ENCODE results near the gene NGB.
A peak's percentile ranks its signal among the peaks of the same experiment; 100 is the strongest.
"Not testable (repeated sequence)": the region's sequence is repeated elsewhere in the genome, so short reads cannot be mapped to it uniquely, and the experiment has no call there.

The NGB gene

DNA sequence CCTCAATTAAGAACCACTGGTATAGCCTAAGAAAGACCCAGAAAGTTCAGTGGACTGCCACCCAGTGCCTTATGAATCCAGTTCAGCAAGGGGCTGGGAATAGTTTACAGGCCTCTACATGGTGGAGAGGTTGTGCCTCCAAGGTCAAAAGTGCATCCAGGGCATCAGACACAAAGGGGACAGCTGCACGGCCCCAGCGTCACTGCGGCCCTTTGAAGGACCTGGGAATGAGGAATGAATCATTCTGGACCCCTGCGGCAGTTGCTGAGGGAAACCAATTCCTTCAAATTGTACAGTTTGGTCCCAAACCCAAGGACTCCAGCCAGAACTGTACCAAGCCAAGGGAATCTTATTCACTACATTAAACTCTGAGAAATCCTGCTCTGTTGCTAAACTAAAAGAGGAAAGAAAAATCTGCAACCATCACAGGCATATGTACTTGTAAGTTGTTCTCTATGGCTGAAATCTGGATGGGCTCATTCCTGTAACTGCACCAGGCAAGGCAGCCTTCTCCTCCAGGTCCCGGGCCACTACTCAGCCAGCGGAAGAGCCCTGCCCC is 10.9 kb upstream of the NGB start:
- Histone ChIP-seq H3K27me3 (ENCODE audit: control insufficient read depth, low read length) (no peaks in the 10 kb centered on the region), H3K36me3 (ENCODE audit: control insufficient read depth, low read length) (peaks cover 8% of the 10 kb centered on the region), H3K9me2 (replicated peaks; ENCODE audit: control insufficient read depth, low read length) (no peaks in the 10 kb centered on the region), H4K20me1 (ENCODE audit: control insufficient read depth, insufficient read depth, low read depth, low read length) (no peaks in the 10 kb centered on the region), H3K79me2 (ENCODE audit: control insufficient read depth, low read length) (no peaks in the 10 kb centered on the region), H3K27ac (ENCODE audit: low read depth, low read length) (no peak overlapping the region), H3F3A (ENCODE audit: control insufficient read depth, insufficient read depth) (no peaks in the 10 kb centered on the region), H3K4me2 (ENCODE audit: low read length) (no peak overlapping the region), H3K4me3 (ENCODE audit: low read length) (no peak overlapping the region), H3K9me3 (ENCODE audit: control insufficient read depth, insufficient read depth, low read length) (no peaks in the 10 kb centered on the region), H3K4me1 (ENCODE audit: control insufficient read depth, low read length) (no peaks in the 10 kb centered on the region)
- no peak for TF ChIP-seq EZH2phosphoT487 (IDR thresholded peaks at IDR 0.05; ENCODE audit: borderline replicate concordance, low read length)
- TF ChIP-seq, protein P1, sequence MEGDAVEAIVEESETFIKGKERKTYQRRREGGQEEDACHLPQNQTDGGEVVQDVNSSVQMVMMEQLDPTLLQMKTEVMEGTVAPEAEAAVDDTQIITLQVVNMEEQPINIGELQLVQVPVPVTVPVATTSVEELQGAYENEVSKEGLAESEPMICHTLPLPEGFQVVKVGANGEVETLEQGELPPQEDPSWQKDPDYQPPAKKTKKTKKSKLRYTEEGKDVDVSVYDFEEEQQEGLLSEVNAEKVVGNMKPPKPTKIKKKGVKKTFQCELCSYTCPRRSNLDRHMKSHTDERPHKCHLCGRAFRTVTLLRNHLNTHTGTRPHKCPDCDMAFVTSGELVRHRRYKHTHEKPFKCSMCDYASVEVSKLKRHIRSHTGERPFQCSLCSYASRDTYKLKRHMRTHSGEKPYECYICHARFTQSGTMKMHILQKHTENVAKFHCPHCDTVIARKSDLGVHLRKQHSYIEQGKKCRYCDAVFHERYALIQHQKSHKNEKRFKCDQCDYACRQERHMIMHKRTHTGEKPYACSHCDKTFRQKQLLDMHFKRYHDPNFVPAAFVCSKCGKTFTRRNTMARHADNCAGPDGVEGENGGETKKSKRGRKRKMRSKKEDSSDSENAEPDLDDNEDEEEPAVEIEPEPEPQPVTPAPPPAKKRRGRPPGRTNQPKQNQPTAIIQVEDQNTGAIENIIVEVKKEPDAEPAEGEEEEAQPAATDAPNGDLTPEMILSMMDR (IDR thresholded peaks at IDR 0.05; ENCODE audit: low read depth, low read length, poor library complexity, severe bottlenecking), result no peak

DNA sequence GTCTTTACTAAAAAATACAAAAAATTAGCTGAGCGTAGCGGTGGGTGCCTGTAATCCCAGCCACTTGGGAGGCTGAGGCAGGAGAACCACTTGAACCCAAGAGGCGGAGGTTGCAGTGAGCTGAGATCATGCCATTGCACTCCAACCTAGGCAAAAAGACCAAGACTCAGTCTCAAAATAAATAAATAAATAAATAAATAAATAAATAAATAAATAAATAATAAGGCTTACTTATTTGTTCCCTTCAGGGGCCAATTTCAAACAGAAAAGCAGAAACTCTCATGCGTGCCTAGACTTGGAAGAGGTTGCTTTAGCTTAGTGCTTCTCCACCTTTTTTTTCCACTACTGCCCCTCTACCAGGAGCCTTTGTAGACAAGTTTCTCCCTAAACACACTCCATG is 9.9 kb upstream of the NGB start:
- not testable (repeated sequence) for H3K4me2 ChIP-seq (ENCODE audit: low read length); H3K79me2 ChIP-seq (ENCODE audit: control insufficient read depth, low read length); H3K4me1 ChIP-seq (ENCODE audit: control insufficient read depth, low read length); H3F3A ChIP-seq (ENCODE audit: control insufficient read depth, insufficient read depth); H3K27me3 ChIP-seq (ENCODE audit: control insufficient read depth, low read length); H3K36me3 ChIP-seq (ENCODE audit: control insufficient read depth, low read length); H4K20me1 ChIP-seq (ENCODE audit: control insufficient read depth, insufficient read depth, low read depth, low read length); H3K9me3 ChIP-seq (ENCODE audit: control insufficient read depth, insufficient read depth, low read length); H3K4me3 ChIP-seq (ENCODE audit: low read length); H3K27ac ChIP-seq (ENCODE audit: low read depth, low read length); H3K9me2 ChIP-seq (replicated peaks; ENCODE audit: control insufficient read depth, low read length)

DNA sequence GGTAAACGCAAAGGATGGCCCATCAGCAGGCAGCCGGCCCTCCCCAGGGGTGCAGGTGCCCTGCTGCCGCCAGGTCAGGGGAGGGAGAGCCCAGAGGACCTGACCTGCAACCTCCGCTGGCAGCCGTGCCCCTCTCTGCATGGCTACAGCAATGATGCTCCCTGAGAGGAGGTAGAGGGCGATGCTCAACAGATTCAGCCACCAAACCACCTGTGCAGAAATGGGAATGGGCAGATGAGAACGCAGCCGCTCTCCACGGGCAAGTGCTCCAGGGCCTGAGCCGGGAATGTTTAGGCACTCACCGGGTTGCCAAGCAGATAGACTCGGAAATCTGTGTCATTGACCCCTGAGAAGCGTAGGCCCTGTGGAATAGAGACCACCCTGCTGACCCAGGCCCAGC is 8.7 kb upstream of the NGB start:
- H3K4me2 ChIP-seq (ENCODE audit: low read length), result no peak overlapping the region
- H3F3A ChIP-seq (ENCODE audit: control insufficient read depth, insufficient read depth), result no peaks in the 10 kb centered on the region
- H3K4me1 ChIP-seq (ENCODE audit: control insufficient read depth, low read length), result no peaks in the 10 kb centered on the region
- no peaks in the 10 kb centered on the region for H3K9me2 ChIP-seq (replicated peaks; ENCODE audit: control insufficient read depth, low read length)
- H3K27me3 ChIP-seq (ENCODE audit: control insufficient read depth, low read length), result no peaks in the 10 kb centered on the region
- H4K20me1 ChIP-seq (ENCODE audit: control insufficient read depth, insufficient read depth, low read depth, low read length), result no peaks in the 10 kb centered on the region
- no peak overlapping the region for H3K4me3 ChIP-seq (ENCODE audit: low read length)
- H3K9me3 ChIP-seq (ENCODE audit: control insufficient read depth, insufficient read depth, low read length), result no peaks in the 10 kb centered on the region
- H3K27ac ChIP-seq (ENCODE audit: low read depth, low read length), result no peak overlapping the region
- H3K36me3 ChIP-seq (ENCODE audit: control insufficient read depth, low read length), result peaks cover 8% of the 10 kb centered on the region
- TF ChIP-seq, protein P1 (IDR thresholded peaks at IDR 0.05; ENCODE audit: low read depth, low read length, poor library complexity, severe bottlenecking), result no peak
- TF ChIP-seq EZH2phosphoT487 (IDR thresholded peaks at IDR 0.05; ENCODE audit: borderline replicate concordance, low read length), result no peak
- no peaks in the 10 kb centered on the region for H3K79me2 ChIP-seq (ENCODE audit: control insufficient read depth, low read length)

DNA sequence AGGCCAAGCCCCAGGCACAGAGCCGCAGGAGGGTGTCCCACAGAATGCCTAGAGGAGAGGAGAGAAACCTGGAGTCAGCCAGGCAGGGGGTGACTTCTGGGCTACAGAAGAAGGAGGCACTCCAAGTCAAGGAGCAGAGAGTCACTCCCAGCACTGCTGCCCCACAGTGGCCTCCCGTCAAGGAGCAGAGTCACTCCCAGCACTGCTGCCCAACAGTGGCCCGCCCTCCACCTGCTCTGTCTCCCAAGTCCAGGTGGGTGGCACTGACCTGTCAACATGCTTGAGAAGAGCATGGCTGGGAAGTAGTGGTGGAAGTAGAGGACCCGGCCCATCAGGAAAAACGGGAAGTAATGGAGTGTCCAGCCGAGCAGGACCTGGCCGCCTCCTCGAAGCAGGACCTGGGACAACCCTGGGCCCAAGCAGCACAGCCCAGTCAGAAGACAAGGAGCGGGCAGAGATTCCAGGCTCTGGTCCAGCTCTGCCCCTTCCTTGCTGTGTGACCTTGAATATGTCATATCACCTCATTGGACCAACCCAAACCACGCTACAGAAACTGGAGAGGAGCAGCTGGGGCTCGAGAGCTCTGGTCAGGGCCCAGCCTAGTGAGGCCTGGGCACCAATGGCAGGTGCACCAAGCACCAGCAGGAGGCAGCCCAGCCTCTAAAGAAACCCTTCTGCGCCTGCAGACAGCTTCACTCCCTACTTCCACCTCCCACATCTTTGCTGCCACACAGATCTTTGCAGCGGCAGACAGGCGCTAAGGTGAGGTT is 7.6 kb upstream of the NGB start:
- Histone ChIP-seq H3K4me2 (ENCODE audit: low read length) (no peak overlapping the region), H3K36me3 (ENCODE audit: control insufficient read depth, low read length) (peaks cover 7% of the 10 kb centered on the region), H3K79me2 (ENCODE audit: control insufficient read depth, low read length) (no peaks in the 10 kb centered on the region), H3K9me3 (ENCODE audit: control insufficient read depth, insufficient read depth, low read length) (no peaks in the 10 kb centered on the region), H3K4me3 (ENCODE audit: low read length) (no peak overlapping the region), H4K20me1 (ENCODE audit: control insufficient read depth, insufficient read depth, low read depth, low read length) (no peaks in the 10 kb centered on the region), H3K9me2 (replicated peaks; ENCODE audit: control insufficient read depth, low read length) (no peaks in the 10 kb centered on the region), H3K27ac (ENCODE audit: low read depth, low read length) (no peak overlapping the region), H3K27me3 (ENCODE audit: control insufficient read depth, low read length) (no peaks in the 10 kb centered on the region), H3K4me1 (ENCODE audit: control insufficient read depth, low read length) (peaks cover 4% of the 10 kb centered on the region), H3F3A (ENCODE audit: control insufficient read depth, insufficient read depth) (no peaks in the 10 kb centered on the region)
- TF ChIP-seq, protein P1 (IDR thresholded peaks at IDR 0.05; ENCODE audit: low read depth, low read length, poor library complexity, severe bottlenecking), result peak; percentile 13
- no peak for TF ChIP-seq EZH2phosphoT487 (IDR thresholded peaks at IDR 0.05; ENCODE audit: borderline replicate concordance, low read length)
